IMR-90 (cell line): ENCODE results near the gene HASPIN.
"Not testable (repeated sequence)": the region's sequence is repeated elsewhere in the genome, so short reads cannot be mapped to it uniquely, and the experiment has no call there.

ENCODE experiments used
- CEBPB ChIP-seq: IDR thresholded peaks from 2 replicates; pipeline ENCODE4 v1.6.1; 2012; ENCODE audit warnings: low read depth, low read length, improper control_type of control experiment
- MXI1 ChIP-seq: IDR thresholded peaks from 2 replicates; pipeline ENCODE4 v1.6.1; 2012; ENCODE audit warnings: low read depth, mild to moderate bottlenecking, low read length, moderate library complexity, borderline replicate concordance
- POLR2A ChIP-seq: IDR thresholded peaks from 2 replicates; pipeline ENCODE4 v1.6.1; 2012; ENCODE audit warnings: mild to moderate bottlenecking, low read depth, low read length
- TF ChIP-seq, protein P1 (sequence below): conservative IDR thresholded peaks from 2 replicates; pipeline ENCODE4 v1.5.1; 2012; ENCODE audit warnings: mild to moderate bottlenecking, low read depth, low read length, improper control_type of control experiment

- TF ChIP-seq, protein P1, sequence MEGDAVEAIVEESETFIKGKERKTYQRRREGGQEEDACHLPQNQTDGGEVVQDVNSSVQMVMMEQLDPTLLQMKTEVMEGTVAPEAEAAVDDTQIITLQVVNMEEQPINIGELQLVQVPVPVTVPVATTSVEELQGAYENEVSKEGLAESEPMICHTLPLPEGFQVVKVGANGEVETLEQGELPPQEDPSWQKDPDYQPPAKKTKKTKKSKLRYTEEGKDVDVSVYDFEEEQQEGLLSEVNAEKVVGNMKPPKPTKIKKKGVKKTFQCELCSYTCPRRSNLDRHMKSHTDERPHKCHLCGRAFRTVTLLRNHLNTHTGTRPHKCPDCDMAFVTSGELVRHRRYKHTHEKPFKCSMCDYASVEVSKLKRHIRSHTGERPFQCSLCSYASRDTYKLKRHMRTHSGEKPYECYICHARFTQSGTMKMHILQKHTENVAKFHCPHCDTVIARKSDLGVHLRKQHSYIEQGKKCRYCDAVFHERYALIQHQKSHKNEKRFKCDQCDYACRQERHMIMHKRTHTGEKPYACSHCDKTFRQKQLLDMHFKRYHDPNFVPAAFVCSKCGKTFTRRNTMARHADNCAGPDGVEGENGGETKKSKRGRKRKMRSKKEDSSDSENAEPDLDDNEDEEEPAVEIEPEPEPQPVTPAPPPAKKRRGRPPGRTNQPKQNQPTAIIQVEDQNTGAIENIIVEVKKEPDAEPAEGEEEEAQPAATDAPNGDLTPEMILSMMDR: not testable (repeated sequence)
- TF ChIP-seq POLR2A, CEBPB, MXI1: not testable (repeated sequence)
Observed at GRCh38 chr17:3728099-3728498, 4.4 kb downstream of the HASPIN start.
